HL-60 (cell line): ENCODE measurements around the gene SOBP.

Experiments
- GABPA ChIP-seq: IDR thresholded peaks from 2 replicates; pipeline ENCODE4 v1.6.1; 2012; ENCODE audit warnings: low read depth
- POLR2AphosphoS5 ChIP-seq: IDR thresholded peaks from 2 replicates; pipeline ENCODE4 v1.6.1; 2012; ENCODE audit warnings: low read depth
- SPI1 ChIP-seq: IDR thresholded peaks from 2 replicates; pipeline ENCODE4 v1.6.1; 2012; ENCODE audit warnings: low read depth, mild to moderate bottlenecking, borderline replicate concordance
- TF ChIP-seq, protein P1 (sequence below): IDR thresholded peaks from one replicate; pipeline ENCODE4 v1.5.1; 2011; ENCODE audit warnings: low read length, control low read depth, inconsistent platforms; ENCODE audit not compliant: insufficient read depth
- TF ChIP-seq, protein P2 (sequence below): IDR thresholded peaks from 2 replicates; pipeline ENCODE4 v1.6.1; 2012; ENCODE audit warnings: low read depth; ENCODE audit not compliant: insufficient replicate concordance

- TF ChIP-seq, protein P1, sequence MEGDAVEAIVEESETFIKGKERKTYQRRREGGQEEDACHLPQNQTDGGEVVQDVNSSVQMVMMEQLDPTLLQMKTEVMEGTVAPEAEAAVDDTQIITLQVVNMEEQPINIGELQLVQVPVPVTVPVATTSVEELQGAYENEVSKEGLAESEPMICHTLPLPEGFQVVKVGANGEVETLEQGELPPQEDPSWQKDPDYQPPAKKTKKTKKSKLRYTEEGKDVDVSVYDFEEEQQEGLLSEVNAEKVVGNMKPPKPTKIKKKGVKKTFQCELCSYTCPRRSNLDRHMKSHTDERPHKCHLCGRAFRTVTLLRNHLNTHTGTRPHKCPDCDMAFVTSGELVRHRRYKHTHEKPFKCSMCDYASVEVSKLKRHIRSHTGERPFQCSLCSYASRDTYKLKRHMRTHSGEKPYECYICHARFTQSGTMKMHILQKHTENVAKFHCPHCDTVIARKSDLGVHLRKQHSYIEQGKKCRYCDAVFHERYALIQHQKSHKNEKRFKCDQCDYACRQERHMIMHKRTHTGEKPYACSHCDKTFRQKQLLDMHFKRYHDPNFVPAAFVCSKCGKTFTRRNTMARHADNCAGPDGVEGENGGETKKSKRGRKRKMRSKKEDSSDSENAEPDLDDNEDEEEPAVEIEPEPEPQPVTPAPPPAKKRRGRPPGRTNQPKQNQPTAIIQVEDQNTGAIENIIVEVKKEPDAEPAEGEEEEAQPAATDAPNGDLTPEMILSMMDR, result no peak
- TF ChIP-seq, protein P2, sequence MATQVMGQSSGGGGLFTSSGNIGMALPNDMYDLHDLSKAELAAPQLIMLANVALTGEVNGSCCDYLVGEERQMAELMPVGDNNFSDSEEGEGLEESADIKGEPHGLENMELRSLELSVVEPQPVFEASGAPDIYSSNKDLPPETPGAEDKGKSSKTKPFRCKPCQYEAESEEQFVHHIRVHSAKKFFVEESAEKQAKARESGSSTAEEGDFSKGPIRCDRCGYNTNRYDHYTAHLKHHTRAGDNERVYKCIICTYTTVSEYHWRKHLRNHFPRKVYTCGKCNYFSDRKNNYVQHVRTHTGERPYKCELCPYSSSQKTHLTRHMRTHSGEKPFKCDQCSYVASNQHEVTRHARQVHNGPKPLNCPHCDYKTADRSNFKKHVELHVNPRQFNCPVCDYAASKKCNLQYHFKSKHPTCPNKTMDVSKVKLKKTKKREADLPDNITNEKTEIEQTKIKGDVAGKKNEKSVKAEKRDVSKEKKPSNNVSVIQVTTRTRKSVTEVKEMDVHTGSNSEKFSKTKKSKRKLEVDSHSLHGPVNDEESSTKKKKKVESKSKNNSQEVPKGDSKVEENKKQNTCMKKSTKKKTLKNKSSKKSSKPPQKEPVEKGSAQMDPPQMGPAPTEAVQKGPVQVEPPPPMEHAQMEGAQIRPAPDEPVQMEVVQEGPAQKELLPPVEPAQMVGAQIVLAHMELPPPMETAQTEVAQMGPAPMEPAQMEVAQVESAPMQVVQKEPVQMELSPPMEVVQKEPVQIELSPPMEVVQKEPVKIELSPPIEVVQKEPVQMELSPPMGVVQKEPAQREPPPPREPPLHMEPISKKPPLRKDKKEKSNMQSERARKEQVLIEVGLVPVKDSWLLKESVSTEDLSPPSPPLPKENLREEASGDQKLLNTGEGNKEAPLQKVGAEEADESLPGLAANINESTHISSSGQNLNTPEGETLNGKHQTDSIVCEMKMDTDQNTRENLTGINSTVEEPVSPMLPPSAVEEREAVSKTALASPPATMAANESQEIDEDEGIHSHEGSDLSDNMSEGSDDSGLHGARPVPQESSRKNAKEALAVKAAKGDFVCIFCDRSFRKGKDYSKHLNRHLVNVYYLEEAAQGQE, result no peak
- TF ChIP-seq POLR2AphosphoS5 (no peak), SPI1 (no peak), GABPA (no peak)
These were observed 167.0 kb downstream of the SOBP start for GRCh38 chr6:107656883-107657282.
